ENCODE results near the gene TRIP11. TPM values are rescaled to one million over a fixed set of nuclear protein-coding genes. Genes with fewer than 3 reads are reported as not detected.

The TRIP11 gene
- total RNA-seq, 1 experiment from 2014 or later = 37.4 TPM

- no peak overlapping the region for H3K9ac ChIP-seq (ENCODE audit: low read length)
- no peaks in the 10 kb centered on the region for H4K20me1 ChIP-seq (ENCODE audit: insufficient read depth)
- ATAC-seq (no peak), DNase-seq (ENCODE audit: low read depth, low spot score) (no peak)
- POLR2A ChIA-PET = no interaction called here
- H3K9me2 ChIP-seq (ENCODE audit: insufficient read depth) = no peaks in the 10 kb centered on the region
- CTCF ChIA-PET = no interaction called here
- H3K4me2 ChIP-seq (ENCODE audit: low read length) = no peak overlapping the region
- intact Hi-C loops (cut with micrococcal nuclease) = no loop called here
- RAD21 ChIA-PET (ENCODE audit: low non-redundant PET in 1 of 2, low total read pairs in 2 of 2, uncharacterized antibody in 2 of 2, unreplicated experiment in 2 of 2) = no interaction called here
- no peaks in the 10 kb centered on the region for H3K79me2 ChIP-seq (ENCODE audit: insufficient read depth, low read length)
- H3K36me3 ChIP-seq (ENCODE audit: control insufficient read depth in 1 of 2, insufficient read depth in 2 of 2, low read length in 2 of 2) = no peaks in the 10 kb centered on the region
- no peak overlapping the region for H3K27ac ChIP-seq (ENCODE audit: low read depth, low read length)
- H3K27me3 ChIP-seq (ENCODE audit: insufficient read depth, low read length) = no peaks in the 10 kb centered on the region
- H3K4me3 ChIP-seq (replicated peaks in 1 of 2; ENCODE audit: low read depth in 1 of 2, low read length in 2 of 2) = no peak overlapping the region
- no TSS peak for BruUV-seq (replicated peaks)
- no peaks in the 10 kb centered on the region for H3K4me1 ChIP-seq (ENCODE audit: control insufficient read depth in 1 of 2, insufficient read depth in 2 of 2, low read length in 2 of 2)
- H2AFZ ChIP-seq (ENCODE audit: low read depth, low read length, poor library complexity, severe bottlenecking) = no peak overlapping the region
- H3K9me3 ChIP-seq (ENCODE audit: control insufficient read depth in 1 of 2, insufficient read depth in 1 of 2, low read depth in 1 of 2, low read length in 2 of 2) = no peaks in the 10 kb centered on the region
- TF ChIP-seq JUND (IDR thresholded peaks at IDR 0.05) (no peak), ELF1 (IDR thresholded peaks at IDR 0.05; ENCODE audit: borderline replicate concordance, low read depth) (no peak), ATF3 (IDR thresholded peaks at IDR 0.05) (no peak), CTCF (IDR thresholded peaks at IDR 0.05 in 2 of 3, conservative IDR thresholded peaks at IDR 0.05 in 1 of 3; ENCODE audit: borderline replicate concordance in 1 of 3, insufficient read depth in 1 of 3, low read depth in 2 of 3, low read length in 2 of 3) (no peak), CEBPB (IDR thresholded peaks at IDR 0.05; ENCODE audit: low read depth) (no peak), TCF7L2 (IDR thresholded peaks at IDR 0.05; ENCODE audit: borderline replicate concordance, extremely low read depth, insufficient read depth, insufficient read length) (no peak), RAD21 (IDR thresholded peaks at IDR 0.05; ENCODE audit: low read depth) (no peak), POLR2AphosphoS5 (IDR thresholded peaks at IDR 0.05; ENCODE audit: low read depth, low read length) (no peak), SRF (IDR thresholded peaks at IDR 0.05; ENCODE audit: low read depth) (no peak), FOSL1 (IDR thresholded peaks at IDR 0.05; ENCODE audit: low read depth) (no peak), EZH2phosphoT487 (IDR thresholded peaks at IDR 0.05; ENCODE audit: borderline replicate concordance) (no peak)
These were observed 112.1 kb downstream of the TRIP11 start for GRCh38 chr14:91927800-91928199.

Data from HCT116 (cell line).